Common myeloid progenitor, CD34-positive (primary cell): Measurements from ENCODE around the gene TRPM4.
"Not testable (repeated sequence)": the region's sequence is repeated elsewhere in the genome, so short reads cannot be mapped to it uniquely, and the experiment has no call there.

Experiments used
- CTCF ChIA-PET: fragments of 350-600 bp; sonication (Branson Sonifier 250); formaldehyde crosslinking; loops from one replicate; lab custom pipeline; 2021; ENCODE audit warnings: antibody characterized with exemption; lab: Charles Lee
- POLR2A ChIA-PET: fragments of 350-600 bp; sonication (Branson Sonifier 250); formaldehyde crosslinking; loops from one replicate; lab custom pipeline; 2021; ENCODE audit warnings: antibody characterized with exemption; lab: Charles Lee
- DNase-seq, 3 donors: peaks; one replicate each; pipeline versions ENCODE4 v3.0.0 to v3.0.0-alpha.2; 2013
- H3K27ac ChIP-seq, 2 experiments: 1 replicate in 1 of 2; 2 replicates in 1 of 2; pipeline ENCODE4 v1.7.0; 2013; ENCODE audit warnings: inconsistent platforms in 2 of 2, low read length in 2 of 2, mild to moderate bottlenecking in 2 of 2, low read depth in 1 of 2, moderate library complexity in 1 of 2; ENCODE audit not compliant: severe bottlenecking in 2 of 2, insufficient read depth in 1 of 2, poor library complexity in 1 of 2
- H3K27me3 ChIP-seq, 5 experiments: replicated peaks in 2 of 5; 1 replicate in 3 of 5; 2 replicates in 2 of 5; pipeline versions ENCODE4 v1.6.1 to v1.7.0; 2013; ENCODE audit warnings: low read length in 4 of 5, mild to moderate bottlenecking in 2 of 5, moderate library complexity in 2 of 5, inconsistent platforms in 1 of 5; ENCODE audit not compliant: insufficient read depth in 5 of 5, control insufficient read depth in 4 of 5
- H3K36me3 ChIP-seq, 4 experiments: 1 replicate in 2 of 4; 2 replicates in 2 of 4; pipeline versions ENCODE4 v1.6.1 to v1.7.0; 2013; ENCODE audit warnings: low read length in 3 of 4, control low read depth in 1 of 4, mild to moderate bottlenecking in 1 of 4; ENCODE audit not compliant: control insufficient read depth in 4 of 4, insufficient read depth in 4 of 4
- H3K4me1 ChIP-seq, 4 experiments: 1 replicate in 3 of 4; 2 replicates in 1 of 4; pipeline versions ENCODE4 v1.6.1 to v1.7.1; 2013; ENCODE audit warnings: low read length in 3 of 4, mild to moderate bottlenecking in 3 of 4, control low read depth in 1 of 4, inconsistent platforms in 1 of 4, moderate library complexity in 1 of 4; ENCODE audit not compliant: control insufficient read depth in 4 of 4, insufficient read depth in 4 of 4; ENCODE audit errors: control extremely low read depth in 1 of 4
- H3K4me3 ChIP-seq, 7 experiments: 1 replicate in 4 of 7; 2 replicates in 3 of 7; pipeline versions ENCODE4 v1.5.1 to v1.7.0; 2013; ENCODE audit warnings: mild to moderate bottlenecking in 7 of 7, low read length in 6 of 7, moderate library complexity in 6 of 7, inconsistent platforms in 2 of 7, low read depth in 2 of 7, control low read depth in 1 of 7; ENCODE audit not compliant: insufficient read depth in 4 of 7, control insufficient read depth in 1 of 7; ENCODE audit errors: extremely low read depth in 1 of 7
- H3K9me3 ChIP-seq, 5 experiments: 1 replicate in 4 of 5; 2 replicates in 1 of 5; pipeline versions ENCODE4 v1.6.1 to v1.7.1; 2013; ENCODE audit warnings: low read length in 4 of 5, mild to moderate bottlenecking in 2 of 5, inconsistent platforms in 1 of 5, low read depth in 1 of 5, moderate library complexity in 1 of 5; ENCODE audit not compliant: control insufficient read depth in 4 of 5, insufficient read depth in 2 of 5; ENCODE audit errors: control extremely low read depth in 1 of 5
- WGBS: methylation state at CpG from one replicate; pipeline ENCODE4 v1.1.5; 2013; ENCODE audit not compliant: insufficient coverage; 5-methylcytosine and 5-hydroxymethylcytosine counted together

TRPM4 gene

DNA sequence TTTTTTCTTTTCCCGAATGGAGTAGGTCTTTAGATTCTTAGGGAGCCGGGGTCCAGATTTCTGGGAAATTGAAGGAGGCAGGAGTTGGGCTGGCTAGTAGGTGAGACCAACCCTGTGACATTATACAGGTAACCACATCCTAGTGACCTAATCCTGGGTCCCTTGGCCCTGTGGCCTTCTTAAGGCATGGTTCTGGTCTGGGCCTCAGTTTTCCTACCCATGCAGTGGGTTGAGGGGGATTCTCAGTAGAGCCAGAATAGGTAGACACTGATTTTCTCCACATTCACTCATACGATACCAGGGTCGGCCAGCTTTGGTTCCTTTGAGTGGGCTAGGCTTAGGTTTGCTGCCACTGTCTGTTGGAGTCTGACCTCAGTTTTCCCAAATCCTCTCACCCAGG lies 31.0 kb upstream of the TRPM4 start:
- H3K36me3 ChIP-seq: no peaks in the 10 kb centered on the region
- H3K4me1 ChIP-seq: peaks cover 0 to 11% (median 6%) of the 10 kb centered on the region in 4 experiments
- WGBS: 100% methylated on average over 1 of the region's 4 CpGs
- peaks cover 0 to 4% (median 2%) of the 10 kb centered on the region in 5 experiments for H3K27me3 ChIP-seq
- no peak overlapping the region for H3K27ac ChIP-seq
- no peak for DNase-seq
- CTCF ChIA-PET: no interaction called here
- no peak overlapping the region for H3K4me3 ChIP-seq
- peaks cover 0 to 2% (median 0%) of the 10 kb centered on the region in 5 experiments for H3K9me3 ChIP-seq
- POLR2A ChIA-PET: no interaction called here

DNA sequence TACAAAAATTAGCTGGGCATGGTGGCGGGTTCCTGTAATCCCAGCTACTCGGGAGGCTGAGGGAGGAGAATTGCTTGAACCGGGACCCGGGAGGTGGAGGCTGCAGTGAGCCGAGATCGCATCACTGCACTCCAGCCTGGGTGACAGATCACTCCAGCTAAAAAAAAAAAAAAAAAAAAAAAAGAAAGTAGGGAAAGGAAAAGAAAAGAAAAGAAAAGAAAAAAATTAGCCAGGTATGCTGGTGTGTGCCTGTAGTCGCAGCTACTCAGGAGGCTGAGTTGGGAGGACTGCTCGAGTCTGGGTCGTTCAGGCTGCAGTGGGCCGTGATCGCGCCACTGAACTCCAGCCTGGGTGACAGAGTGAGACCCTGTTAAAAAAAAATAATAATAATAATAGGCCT lies 30.4 kb upstream of the TRPM4 start:
- ChIA-PET POLR2A (interaction anchor here (0.9 kb wide), 1 partner anchor 16 kb away, joined by 3 read pairs; no protein-coding TSS in a partner anchor), CTCF (interaction anchor here (1.0 to 2.6 kb wide), 5 partner anchors 10 to 29 kb away, joined by 4 to 13 read pairs (median 10); partner anchors contain the start of gene LIN7B)
- peak overlapping the region in 1 of 7 experiments; percentile 52 for H3K4me3 ChIP-seq
- not testable (repeated sequence) for H3K27me3 ChIP-seq, H3K9me3 ChIP-seq, H3K36me3 ChIP-seq, DNase-seq, H3K27ac ChIP-seq
- 100% methylated on average over 10 of the region's 12 CpGs for WGBS
- H3K4me1 ChIP-seq: peaks cover 0 to 11% (median 6%) of the 10 kb centered on the region in 4 experiments

DNA sequence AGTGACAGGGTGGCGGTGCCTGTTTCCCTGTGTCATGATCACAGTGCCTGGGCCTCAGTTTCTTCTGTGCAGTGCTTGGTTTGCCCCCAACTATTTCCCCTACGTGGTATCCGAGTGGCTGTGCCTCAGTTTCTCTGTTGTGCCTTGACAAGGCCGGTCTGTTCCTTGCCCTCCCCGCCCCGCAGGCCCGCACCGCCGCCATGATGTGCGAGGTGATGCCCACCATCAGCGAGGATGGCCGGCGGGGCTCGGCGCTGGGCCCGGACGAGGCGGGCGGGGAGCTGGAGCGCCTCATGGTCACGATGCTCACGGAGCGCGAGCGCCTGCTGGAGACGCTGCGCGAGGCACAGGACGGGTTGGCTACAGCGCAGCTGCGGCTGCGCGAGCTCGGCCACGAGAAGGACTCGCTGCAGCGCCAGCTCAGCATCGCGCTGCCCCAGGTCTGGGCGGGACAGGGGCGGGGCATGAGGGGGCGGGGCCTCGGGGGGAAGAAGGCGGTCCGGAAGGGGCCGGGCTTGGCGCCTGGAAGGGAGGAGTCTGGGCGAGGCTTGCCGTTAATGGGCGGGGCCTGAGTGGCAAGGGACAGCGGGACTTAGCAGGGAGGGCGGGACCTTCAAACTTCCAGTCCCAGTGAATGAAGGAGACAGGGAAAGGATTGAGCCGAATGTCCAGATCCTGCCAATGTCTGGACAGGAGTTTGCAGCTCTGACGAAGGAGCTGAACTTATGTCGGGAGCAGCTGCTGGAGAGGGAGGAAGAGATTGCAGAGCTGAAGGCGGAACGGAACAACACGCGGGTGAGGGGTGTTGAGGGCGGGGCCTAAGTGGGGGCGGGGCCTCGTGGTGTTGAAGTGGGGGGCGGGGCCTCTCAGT lies 29.7 kb upstream of the TRPM4 start:
- WGBS: 4% methylated on average over 47 of the region's 63 CpGs
- H3K4me1 ChIP-seq: peaks cover 0 to 11% (median 6%) of the 10 kb centered on the region in 4 experiments

DNA sequence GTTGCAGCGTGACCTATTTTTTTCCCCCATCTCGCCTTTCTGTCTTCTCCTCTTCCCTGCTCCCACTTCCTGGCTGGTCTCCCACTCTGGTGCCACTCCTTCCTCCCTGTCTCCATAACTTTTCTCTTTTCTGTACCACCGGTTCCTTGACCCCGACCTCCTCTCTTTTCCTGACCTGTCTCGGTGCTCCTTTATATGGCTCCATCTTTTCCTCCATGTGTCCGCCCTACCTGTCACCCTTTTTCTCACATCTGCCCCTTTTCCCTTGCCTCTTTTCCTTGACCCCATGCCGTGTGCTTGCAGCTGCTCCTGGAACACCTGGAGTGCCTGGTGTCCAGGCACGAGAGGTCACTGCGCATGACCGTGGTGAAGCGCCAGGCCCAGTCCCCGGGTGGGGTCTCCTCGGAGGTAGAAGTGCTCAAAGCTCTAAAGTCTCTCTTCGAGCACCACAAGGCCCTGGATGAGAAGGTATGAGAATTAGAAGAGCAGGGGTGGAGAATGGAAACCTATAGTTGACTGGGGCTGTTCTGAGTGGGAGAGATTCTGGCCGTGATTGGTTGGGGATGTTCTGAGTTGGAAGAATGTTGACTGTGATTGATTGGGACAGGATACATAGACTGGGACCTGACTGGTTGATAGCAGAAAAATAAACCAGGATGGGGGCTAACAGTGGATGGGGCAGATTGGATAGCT lies 28.9 kb upstream of the TRPM4 start:
- Histone ChIP-seq H3K27ac (peak overlapping the region in 1 of 2 experiments; percentile 37), H3K9me3 (peaks cover 0 to 2% (median 0%) of the 10 kb centered on the region in 5 experiments), H3K36me3 (no peaks in the 10 kb centered on the region), H3K27me3 (peaks cover 0 to 6% (median 0%) of the 10 kb centered on the region in 5 experiments), H3K4me3 (peak overlapping the region in 4 of 7 experiments; percentile 34 to 82 (median 66)), H3K4me1 (peaks cover 0 to 17% (median 9%) of the 10 kb centered on the region in 4 experiments)
- CTCF ChIA-PET: interaction anchor here (1.0 to 2.6 kb wide), 7 partner anchors 11 to 30 kb away, joined by 4 to 13 read pairs (median 10); partner anchors contain the start of gene LIN7B
- no peak for DNase-seq
- POLR2A ChIA-PET: interaction anchor here (0.8 kb wide), 1 partner anchor 22 kb away, joined by 3 read pairs; no protein-coding TSS in a partner anchor
- 72% methylated on average over 14 of the region's 15 CpGs for WGBS

More for the DNA sequence above, 29.7 kb upstream of the TRPM4 start:
- H3K36me3 ChIP-seq: no peaks in the 10 kb centered on the region
- peak overlapping the region in 6 of 7 experiments; percentile 48 to 82 (median 62) for H3K4me3 ChIP-seq
- H3K27ac ChIP-seq: no peak overlapping the region
- ChIA-PET CTCF (interaction anchor here (0.7 to 2.6 kb wide), 7 partner anchors 11 to 30 kb away, joined by 3 to 13 read pairs (median 5); partner anchors contain the start of gene LIN7B), POLR2A (interaction anchor here (0.6 to 0.9 kb wide), 2 partner anchors 15 to 40 kb away, joined by 3 read pairs; no protein-coding TSS in a partner anchor)
- peak; percentile 93 to 97 (median 97) for DNase-seq
- H3K9me3 ChIP-seq: peaks cover 0 to 2% (median 0%) of the 10 kb centered on the region in 5 experiments
- H3K27me3 ChIP-seq: peaks cover 0 to 4% (median 0%) of the 10 kb centered on the region in 5 experiments

DNA sequence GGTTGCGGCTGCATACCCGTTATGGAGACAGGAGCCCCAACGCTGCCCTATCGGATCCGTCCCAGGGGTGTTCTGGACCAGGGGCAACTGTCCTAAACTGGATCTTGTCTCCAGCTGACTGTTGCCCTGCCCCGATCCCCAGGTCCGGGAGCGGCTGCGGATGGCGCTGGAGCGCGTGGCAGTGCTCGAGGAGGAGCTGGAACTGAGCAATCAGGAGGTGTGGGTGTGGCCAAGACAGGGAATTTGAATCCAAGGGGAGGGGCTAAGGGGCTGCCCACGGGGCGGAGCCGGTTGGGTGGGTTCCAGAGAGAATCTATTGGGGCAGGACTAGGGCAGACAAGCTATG lies 28.4 kb upstream of the TRPM4 start:
- H3K36me3 ChIP-seq: no peaks in the 10 kb centered on the region
- WGBS: 66% methylated on average over 15 of the region's 16 CpGs
- H3K4me1 ChIP-seq: peaks cover 0 to 22% (median 11%) of the 10 kb centered on the region in 4 experiments
- H3K9me3 ChIP-seq: peaks cover 0 to 2% (median 0%) of the 10 kb centered on the region in 5 experiments
- H3K27ac ChIP-seq: no peak overlapping the region
- DNase-seq: no peak
- POLR2A ChIA-PET: interaction anchor here (0.8 kb wide), 1 partner anchor 21 kb away, joined by 3 read pairs; no protein-coding TSS in a partner anchor
- CTCF ChIA-PET: interaction anchor here (1.6 to 2.6 kb wide), 6 partner anchors 10 to 31 kb away, joined by 4 to 13 read pairs (median 11); partner anchors contain the start of gene LIN7B
- no peak overlapping the region for H3K4me3 ChIP-seq
- peaks cover 0 to 6% (median 0%) of the 10 kb centered on the region in 5 experiments for H3K27me3 ChIP-seq

DNA sequence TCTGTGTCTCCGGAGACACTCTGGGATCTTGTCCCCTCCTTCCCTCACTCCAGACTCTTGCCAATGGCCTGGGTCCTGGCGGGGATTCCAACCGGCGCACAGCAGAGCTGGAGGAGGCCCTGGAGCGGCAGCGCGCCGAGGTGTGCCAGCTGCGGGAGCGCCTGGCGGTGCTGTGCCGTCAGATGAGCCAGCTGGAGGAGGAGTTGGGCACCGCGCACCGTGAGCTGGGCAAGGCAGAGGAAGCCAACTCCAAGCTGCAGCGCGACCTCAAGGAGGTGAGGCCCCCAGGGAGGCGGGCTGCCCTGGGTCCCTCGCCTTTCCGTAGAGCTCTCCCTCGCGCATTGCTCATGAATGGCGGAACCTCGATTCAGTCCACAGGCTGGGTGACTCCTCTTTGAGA lies 27.3 kb upstream of the TRPM4 start:
- Histone ChIP-seq H3K4me1 (peaks cover 0 to 26% (median 13%) of the 10 kb centered on the region in 4 experiments), H3K9me3 (peaks cover 0 to 2% (median 0%) of the 10 kb centered on the region in 5 experiments), H3K27me3 (peaks cover 0 to 6% (median 0%) of the 10 kb centered on the region in 5 experiments), H3K27ac (no peak overlapping the region), H3K36me3 (no peaks in the 10 kb centered on the region), H3K4me3 (no peak overlapping the region)
- 99% methylated on average over 24 of the region's 24 CpGs for WGBS
- ChIA-PET POLR2A (no interaction called here), CTCF (interaction anchor here (0.8 to 2.3 kb wide), 9 partner anchors 9 to 80 kb away, joined by 3 to 13 read pairs (median 3); partner anchors contain the start of gene LIN7B)
- no peak for DNase-seq
